Islet precursor cell (in vitro differentiated cells): ENCODE data around the gene FNDC3B.
A peak's percentile ranks its signal among the peaks of the same experiment; 100 is the strongest.

Source experiments
- DNase-seq: peaks from one replicate; pipeline ENCODE4 v3.0.0-alpha.2; 2018

Gene FNDC3B

DNA sequence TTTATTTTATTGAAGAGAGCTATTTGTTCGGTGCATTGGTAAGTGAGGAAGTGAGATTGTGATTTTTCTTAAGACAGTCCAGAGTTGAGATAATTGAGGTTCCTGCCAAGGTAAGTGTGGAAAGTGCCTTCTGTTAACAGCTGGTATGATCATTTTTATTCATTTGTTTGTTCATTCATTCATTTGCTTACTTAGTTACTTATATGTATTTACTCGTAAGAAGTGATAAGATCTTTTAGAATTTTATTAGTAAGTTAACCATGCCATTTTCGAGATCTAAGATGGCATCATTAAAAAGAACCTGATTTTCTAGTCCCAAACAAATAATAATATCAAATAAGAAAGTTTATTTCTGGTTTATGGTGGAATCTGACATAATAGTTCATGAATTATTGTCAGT, 258.9 kb downstream of the FNDC3B start:
- DNase-seq = no peak

DNA sequence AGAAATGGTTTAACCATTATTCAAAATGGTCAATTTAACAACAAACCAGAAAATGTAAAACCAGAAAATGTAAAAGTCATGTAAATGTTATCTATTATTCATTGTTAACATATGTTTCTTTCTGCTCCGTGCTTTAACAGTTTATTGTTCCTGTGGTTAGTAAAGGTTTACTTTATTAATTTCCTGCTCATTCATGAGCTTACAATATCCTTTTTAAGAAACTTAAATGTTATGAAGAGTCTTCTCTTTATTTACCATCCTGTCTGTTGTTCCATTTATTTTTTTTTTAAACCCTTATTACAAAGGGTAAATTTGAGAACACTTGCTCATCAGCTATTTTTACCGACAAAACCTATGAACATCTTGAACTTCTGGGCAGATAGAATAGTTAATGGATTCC, 260.8 kb downstream of the FNDC3B start:
- no peak for DNase-seq

DNA sequence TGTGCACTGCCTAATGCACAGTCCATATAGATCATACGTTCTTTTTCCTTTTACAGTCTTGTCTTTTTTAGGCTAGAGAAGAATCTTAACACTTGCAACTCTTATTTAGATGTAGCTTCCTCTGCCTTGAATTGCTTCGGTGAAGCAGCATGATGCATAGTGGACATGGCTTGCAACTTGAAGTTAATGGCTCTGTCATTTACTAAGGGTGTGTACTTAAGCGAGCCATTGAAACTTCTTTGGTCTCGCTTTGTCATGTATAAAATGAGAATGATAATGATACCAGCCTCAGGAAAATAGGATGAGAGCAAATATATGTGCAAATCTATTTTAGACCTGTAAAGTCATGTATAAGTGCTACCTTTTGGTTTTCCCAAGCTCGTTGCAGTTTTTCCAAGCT, 261.5 kb downstream of the FNDC3B start:
- DNase-seq = no peak

DNA sequence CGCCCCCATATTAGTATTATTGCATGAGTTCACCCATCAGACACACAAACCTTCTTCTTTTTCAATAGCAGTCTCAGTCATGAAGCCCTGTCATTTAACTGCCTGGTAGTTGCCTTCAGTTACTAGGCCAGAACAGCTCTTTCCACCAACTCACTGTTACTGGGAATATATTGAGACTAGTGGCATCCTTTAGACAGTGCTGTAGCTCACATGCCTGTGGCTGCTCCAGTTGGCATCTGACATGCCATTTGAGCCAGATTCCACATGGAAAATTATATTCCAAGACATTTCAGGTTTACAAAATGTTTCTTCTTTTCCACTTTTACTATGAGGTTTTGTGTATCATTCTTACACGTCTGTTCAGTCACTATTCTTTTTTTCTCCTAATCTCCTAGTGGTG, 262.8 kb downstream of the FNDC3B start:
- DNase-seq = no peak

DNA sequence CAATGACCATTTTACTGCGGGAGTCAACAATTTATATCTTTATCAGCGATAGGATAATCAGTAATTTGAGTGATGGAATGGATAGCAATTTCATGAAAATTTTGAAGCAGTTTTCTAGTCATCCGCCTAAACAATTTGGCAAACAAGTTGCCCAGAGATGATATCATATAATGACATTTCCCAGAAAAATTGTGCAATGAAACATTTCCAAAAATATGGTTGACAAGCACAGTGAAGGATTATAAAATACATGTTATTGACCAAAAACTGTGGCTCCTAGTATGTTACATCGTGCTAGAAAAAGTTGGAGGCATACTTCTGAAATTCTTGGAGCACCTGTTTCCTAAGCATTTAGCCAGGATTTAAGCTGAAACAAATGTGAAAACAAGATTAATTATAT, 263.8 kb downstream of the FNDC3B start:
- no peak for DNase-seq

DNA sequence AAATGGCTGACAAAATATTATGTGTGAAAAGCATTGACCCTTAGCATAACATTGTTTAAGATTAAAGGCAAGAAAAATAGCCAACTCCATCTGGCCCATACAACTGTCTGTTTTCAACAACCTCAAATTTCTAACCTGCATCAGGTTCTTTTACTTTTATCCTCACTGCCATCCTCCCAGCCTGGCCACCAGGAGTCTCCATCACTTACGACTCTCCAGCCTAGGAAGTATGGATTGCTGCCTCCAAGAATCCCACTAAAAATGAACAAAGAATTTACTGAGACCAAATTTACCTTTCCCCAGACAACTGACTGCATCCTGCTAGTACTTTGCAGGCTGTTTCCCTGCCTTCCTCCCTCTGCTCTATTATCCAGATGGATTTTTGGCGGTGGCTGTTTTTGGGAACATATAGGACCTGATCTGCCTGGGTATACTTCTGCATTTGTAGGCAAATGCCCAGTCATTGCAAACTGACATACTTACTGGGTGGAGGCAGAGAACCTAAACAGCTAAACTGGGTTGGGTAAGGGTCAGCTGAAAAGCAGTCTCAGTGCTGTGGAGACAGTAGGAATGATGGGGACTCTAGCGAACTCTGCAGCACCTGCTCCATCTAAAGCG, 264.7 kb downstream of the FNDC3B start:
- DNase-seq = no peak

DNA sequence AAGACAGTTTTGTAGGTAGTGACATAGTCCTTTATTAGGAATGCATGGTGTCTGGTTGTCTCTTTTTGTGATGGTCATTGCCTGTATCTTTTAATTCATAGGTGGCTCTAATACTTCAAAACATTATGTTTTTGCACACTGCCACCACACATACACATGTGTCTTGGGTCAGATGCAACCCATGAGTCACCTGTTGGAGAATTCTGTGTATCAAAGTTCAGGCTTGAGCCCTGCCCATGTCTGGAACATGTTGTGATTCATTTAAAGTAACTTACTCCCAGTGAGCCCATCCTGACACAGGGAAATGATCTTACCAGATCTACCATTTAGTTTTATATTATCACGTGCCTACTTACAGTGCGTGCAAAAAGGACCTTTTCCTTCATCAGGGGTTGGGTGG, 266.2 kb downstream of the FNDC3B start:
- no peak for DNase-seq

DNA sequence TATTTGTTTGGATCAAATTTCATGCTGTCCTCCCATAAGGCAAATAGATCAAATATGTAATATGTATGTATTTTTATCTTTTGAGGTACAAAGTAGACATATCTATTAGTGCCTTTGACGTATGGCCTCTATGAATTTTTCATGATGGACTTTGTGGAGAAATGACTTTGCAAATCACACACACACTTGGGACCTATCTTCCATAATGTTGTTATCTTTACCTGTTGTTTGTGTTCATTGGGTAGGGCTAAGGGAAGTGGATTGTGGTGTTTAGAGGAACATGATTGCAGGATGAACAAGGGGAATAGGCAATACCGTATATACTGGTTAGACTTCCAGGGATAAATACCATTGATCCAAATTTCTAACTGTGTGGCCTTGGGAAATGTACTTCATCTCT, 266.6 kb downstream of the FNDC3B start:
- DNase-seq = no peak

DNA sequence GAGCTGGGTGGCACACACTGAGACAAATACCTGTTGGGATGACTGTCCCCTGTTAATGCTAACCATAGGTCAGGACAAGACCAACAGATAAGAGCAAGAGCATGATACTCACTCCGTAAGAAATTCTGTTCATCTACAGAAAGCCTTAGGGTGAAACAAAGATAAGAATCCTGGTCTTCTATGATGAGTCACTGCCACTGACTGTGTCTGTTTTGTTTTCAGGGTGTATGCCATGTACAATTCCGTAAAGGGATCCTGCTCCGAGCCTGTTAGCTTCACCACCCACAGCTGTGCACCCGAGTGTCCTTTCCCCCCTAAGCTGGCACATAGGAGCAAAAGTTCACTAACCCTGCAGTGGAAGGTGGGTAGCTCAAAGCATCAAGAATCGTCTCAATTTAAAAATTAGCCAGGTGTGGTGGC, 267.8 kb downstream of the FNDC3B start:
- DNase-seq = peak; percentile 66

DNA sequence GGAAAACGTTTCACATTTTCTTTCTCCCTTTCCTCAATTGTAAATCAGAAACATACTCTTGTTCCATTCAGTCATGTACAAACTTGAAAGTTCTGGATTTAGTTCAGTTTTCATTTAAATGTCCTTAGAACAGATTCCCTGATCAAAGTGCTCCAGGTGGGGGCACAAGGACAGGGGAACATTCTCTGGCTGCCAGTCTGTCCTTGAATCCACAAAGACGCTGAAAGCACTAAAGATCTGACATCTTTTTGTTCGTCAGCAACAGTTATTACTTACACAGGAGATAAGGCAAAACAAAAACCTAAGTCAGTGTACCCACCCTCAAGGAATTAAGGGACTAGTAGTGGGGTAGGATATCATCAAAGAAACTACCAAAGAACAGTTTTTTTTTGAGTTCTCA, 269.7 kb downstream of the FNDC3B start:
- no peak for DNase-seq

DNA sequence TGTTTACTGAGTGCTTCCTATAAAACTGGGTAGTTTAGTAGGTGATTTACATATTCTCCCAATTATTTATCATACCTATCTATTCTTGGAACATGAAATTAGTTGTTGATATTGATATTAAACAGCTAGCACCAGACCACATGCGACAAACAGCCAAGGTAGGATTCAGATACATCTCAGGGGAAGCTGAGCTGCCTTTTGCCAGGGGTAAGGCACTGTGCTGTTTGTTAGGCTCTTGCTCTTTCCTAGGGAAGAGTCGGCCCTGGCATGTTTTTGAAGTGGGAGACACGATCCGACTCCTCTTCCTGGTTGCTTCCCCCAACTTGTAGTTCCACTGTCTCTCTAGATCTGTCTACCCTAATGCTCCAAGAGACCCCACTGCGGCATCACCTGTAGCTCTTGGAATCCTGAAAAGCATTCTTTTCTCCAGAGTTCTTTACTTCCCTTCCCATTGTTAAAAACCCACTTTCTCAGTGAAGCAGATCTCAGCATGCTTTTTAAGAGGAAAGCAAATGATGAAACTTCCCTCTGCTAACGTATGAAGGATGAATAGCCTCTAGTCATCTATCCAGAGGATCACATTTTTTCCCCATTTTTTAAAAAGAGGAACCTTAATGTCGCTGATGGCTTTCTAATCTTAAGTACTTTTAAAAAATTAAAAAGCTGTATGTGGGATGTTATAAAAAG, 270.5 kb downstream of the FNDC3B start:
- no peak for DNase-seq

DNA sequence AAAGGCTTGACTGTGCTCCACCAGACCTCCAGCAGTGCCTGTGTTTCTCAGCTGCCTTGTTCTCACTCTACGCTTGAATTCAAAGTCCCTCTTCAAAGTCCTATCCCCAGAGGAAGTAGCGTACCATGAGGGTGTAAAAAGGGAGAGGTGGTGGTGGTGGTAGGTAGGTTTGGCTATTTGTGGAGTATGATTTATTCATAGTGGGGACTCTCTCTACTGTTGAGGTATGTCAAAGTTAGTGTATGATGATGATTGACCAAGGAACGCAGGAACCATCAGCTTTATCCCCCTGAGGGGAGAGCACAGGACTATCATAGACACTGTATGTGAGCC, 271.0 kb downstream of the FNDC3B start:
- DNase-seq = no peak

DNA sequence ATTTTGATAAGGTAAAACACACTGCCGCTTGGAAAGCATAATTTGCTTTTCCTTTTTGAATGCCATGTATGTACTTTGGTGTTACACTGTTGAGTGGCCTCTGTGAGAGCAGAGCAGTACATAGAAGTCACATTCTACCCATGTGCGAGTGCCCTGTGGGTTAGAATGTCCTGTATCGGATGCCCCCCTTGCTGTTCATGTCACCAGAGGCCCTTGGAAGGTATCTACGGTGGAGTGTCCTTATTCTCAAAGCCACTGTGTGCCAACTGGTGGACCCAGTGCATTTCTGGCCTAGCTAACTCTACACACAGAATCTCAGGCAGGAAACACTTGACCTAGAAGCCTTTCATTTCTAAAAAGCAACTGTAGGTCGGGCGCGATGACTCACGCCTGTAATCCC, 271.8 kb downstream of the FNDC3B start:
- no peak for DNase-seq

DNA sequence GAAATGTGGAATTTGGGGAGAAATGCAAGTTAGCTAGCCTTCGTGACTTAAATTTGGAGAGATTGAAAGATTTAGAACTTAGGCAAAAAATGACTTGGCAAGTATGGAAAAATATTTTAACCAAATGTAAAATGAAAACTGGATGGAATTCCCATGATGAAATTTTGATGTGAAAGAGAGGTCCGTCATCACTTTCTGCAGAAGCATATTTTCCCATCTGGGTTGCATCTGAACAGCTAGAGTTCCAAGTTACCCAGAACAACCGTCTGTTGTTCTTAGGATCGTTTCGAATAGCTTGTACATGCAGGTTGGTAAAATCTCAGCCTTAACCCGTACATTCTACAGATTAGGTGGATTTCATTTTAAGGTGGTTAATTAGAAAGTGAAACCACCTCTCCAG, 272.6 kb downstream of the FNDC3B start:
- no peak for DNase-seq

DNA sequence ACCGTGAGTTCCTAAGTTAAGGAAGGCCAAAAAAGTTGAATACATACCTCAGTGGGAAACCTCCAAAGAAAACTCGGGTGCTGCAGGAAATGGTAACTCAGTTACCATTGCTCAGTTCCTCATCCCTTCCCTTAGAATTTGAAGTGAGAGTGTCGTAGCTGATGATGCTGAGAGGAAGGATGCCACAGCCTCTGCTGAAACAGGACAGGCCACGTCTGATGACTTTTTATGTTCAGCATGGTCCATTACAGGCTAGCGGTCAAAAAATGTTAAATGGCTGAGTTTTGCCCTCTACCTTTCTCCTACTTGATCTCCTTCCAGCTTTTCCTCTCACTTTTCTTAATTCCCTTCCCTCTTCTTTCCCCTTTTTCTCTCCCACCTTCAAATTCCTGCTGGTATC, 273.3 kb downstream of the FNDC3B start:
- DNase-seq = no peak

DNA sequence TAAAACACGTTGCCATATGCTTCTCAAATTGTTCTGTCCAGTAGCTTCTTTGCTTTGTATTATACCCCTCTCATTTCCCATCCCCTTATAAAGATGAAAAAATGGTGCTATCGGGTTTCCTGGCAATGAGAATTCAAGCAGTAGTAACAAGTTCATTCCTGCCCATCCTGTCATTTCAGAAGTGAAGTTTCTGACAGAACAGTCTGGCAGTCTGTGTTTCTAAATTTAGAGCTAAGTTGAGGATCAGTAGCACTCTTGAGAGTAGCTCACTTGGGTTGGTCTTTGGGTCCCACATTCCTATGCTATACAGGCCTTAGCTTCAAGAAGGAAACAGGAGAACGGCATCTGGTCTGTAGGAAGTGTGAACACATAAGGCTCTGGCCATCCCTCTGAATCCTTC, 274.3 kb downstream of the FNDC3B start:
- no peak for DNase-seq

DNA sequence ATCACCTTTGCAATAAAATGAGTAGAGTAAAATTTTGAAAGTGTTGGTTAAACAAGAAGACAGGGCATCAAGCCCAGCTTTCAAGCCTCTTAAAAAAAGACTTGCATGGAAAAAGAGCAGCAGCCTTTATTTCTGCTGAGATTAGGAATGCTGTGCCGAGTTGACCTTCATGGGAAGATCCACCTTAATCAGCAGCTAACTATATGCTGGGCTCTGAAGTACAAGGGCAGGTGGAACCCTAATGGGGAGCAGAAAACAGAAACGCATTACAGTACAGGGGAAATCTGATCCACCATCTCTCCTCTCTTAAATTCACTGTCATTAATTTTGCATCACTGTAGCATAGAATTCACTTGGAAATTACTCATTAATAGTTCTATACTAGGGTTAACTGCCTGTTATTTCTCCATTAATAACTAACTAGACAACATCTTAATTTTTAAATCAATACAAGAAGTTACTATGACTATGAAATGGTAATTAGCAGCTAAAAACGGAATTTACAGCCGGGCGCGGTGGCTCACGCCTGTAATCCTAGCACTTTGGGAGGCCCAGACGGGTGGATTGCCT, 275.3 kb downstream of the FNDC3B start:
- DNase-seq = no peak

DNA sequence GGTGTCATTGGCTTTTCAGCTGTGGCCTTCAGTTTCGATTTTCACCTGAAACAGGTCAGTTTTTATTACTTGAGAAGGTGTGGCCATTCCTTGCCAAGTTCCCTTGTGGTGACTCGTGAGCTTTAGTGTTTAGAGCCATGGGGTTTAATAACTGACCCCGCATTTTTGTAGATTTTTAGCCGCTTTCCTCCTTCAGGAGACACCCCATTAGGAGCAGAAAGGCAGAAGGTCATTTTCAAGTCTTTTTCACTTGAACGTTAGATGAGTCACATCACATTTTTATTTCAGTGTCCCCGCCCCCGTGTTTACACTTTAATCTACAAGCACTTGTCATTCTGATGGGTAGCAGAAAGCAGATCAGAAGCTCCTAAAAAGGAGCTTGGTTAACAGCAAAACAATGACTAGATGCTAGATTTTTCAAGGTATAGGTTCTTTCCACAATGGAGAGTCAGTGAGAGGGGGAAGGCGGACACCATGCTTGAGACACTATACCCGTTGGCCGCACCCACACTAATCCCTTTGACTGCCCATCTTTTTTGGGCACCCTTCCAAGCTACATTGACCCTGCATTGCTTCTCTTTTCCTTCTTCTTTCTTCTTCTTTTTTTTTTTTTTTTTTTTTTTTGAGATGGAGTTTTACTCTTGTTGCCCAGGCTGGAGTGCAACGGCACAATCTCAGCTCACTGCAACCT, 276.2 kb downstream of the FNDC3B start:
- peak; percentile 70 for DNase-seq

DNA sequence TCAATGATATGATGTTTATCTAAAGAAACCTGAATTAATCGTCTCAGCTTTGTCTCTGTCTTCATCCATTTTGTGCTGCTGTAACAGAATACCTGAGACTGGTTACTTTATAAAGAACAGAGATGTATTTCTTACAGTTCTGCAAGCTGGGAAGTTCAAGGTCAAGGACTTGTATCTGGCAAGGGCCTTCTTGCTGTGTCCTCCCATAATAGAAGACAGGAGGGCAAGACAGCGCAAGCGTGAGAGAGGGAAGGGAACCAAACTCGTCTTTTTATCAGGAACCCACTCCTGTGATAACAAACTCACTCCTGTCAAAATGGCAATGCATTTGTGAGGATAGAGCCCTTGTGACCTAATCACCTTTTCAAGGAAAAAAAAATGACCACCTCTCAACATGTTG, 277.4 kb downstream of the FNDC3B start:
- no peak for DNase-seq

DNA sequence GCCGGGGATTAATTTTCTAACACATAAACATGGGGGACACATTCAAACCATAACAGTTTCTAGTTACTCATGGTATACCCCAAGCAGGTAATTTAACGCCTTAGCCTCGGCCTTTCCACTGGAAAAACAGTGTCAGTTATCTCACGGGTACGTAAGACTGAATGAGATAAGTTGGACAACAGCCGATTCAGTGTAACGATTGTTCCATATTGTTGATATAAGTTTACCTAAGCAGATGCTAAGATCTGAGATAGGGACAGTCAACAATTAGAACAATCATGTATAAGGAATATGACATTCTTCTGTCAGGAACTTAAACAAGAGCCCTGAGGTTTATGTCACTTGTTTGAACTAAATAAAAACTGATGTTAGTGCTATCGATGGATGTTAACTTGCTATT, 278.1 kb downstream of the FNDC3B start:
- DNase-seq = no peak

DNA sequence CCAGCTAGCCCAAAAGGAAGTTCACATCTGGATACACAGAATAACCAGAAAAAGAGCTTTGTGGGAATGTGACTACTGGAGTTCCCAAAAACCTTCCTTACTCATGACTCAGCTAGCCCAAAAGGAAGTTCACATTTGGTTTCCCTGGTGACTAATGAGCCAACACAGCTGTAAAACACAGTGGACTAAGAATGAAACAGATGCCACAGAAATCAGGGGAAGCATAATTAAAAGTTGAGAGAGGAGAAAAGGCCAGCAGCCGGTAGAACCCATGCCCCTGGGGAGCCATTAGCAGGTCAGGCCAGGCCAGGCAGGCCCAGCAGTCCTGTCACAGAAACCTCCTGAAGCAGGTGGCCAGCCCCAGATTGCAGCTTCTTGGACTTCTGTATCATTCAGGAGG, 278.6 kb downstream of the FNDC3B start:
- DNase-seq = peak; percentile 90

DNA sequence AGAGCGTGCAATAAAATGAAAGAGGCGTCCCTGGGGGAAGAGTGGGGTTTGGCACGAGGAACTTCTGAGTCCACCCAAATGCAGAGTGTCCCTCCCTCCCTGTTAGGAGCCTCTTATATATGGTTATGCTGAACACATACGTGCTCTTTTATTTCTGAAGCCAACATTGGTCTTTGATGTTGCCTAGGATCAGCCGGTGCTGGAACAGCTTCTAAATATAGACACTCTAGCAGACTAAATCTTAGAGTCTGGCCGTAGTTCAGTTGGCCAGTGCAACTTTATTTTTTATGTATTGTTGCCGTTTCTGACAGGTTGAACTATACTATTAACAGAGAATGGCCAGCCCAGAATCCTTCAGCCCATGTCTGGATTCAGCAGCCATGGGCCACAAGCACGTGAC, 280.2 kb downstream of the FNDC3B start:
- DNase-seq = no peak

DNA sequence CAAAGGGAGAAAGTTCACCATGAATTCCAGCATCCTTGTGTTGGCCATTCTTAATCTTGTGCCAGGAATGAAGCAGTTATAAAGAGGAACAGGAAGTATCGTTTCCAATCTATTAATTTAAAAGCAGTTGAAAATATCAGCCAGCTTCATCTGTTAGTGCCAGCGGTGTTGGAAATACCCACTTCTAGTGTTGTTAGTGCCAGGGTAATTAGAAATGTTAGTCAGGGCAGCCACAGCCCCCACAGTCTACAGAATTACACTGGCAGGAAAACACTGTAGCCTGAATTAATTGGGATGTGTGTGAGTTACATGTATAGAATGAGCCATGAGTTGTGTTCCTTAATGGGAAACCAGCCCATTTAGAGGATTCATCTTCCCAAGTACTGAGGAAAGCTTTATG, 281.1 kb downstream of the FNDC3B start:
- no peak for DNase-seq

DNA sequence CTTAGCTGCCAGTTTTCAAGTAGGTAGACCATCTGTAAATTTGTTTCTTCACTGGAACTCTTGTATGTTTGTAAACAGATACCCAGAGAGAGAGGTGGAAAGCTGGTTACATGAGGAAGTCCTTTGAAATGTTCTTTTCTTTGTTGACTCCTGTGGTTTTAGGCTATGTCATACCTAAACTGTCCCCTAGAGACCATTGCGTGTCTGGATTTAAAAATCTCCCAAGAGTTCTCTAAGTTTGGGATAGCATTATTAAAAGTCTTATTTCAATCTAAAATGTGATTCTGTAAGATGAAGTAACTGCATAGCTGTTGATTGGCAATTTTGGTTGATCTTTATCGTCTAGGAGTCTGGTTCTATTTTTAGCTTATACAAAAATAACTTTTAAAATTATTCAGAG, 281.7 kb downstream of the FNDC3B start:
- no peak for DNase-seq
